Panc1 (cell line): ENCODE results near the gene CNBP. TPM values are rescaled to one million over a fixed set of nuclear protein-coding genes. Genes with fewer than 3 reads are reported as not detected.
"Not testable (repeated sequence)": the region's sequence is repeated elsewhere in the genome, so short reads cannot be mapped to it uniquely, and the experiment has no call there.

ENCODE experiments used
- ATAC-seq: fragments of 200-7000 bp; cut with Tn5 transposase; 2 replicates; pipeline ENCODE4 v1.9.1; 2020; ENCODE audit warnings: mild to moderate bottlenecking, moderate library complexity
- BruUV-seq: library from RNA; stranded (reverse); fragments of 400-500 nt; replicated peaks from 2 replicates; lab custom pipeline; 2021; lab: Mats Ljungman, UMichigan
- CTCF ChIA-PET: fragments of 300-600 bp; sonication (Branson Sonifier 250); formaldehyde crosslinking; loops from one replicate; lab custom pipeline; 2022; ENCODE audit warnings: antibody characterized with exemption; lab: Charles Lee
- POLR2A ChIA-PET: fragments of 300-600 bp; sonication (Branson Sonifier 250); formaldehyde crosslinking; loops from one replicate; lab custom pipeline; 2022; ENCODE audit warnings: antibody characterized with exemption; lab: Charles Lee
- DNase-seq: peaks from one replicate; pipeline ENCODE4 v3.0.0-alpha.2; 2010; ENCODE audit warnings: low read depth, low spot score
- H3K27ac ChIP-seq: 2 replicates; pipeline ENCODE4 v1.5.1; 2011; ENCODE audit warnings: mild to moderate bottlenecking, low read length, inconsistent platforms
- H3K27me3 ChIP-seq: fragments of 200-500 bp; sonication (Bioruptor generic); 2 replicates; pipeline ENCODE4 v1.6.0; 2014; ENCODE audit warnings: low read length, inconsistent platforms; ENCODE audit not compliant: control insufficient read depth, insufficient read depth
- H3K36me3 ChIP-seq: fragments of 200-500 bp; sonication (Bioruptor generic); 2 replicates; pipeline ENCODE4 v1.5.1; 2014; ENCODE audit warnings: inconsistent platforms, mild to moderate bottlenecking, low read length, moderate library complexity; ENCODE audit not compliant: control insufficient read depth, insufficient read depth
- H3K4me1 ChIP-seq: 2 replicates; pipeline ENCODE4 v1.5.1; 2011; ENCODE audit warnings: inconsistent platforms, mild to moderate bottlenecking, low read length, moderate library complexity; ENCODE audit not compliant: control insufficient read depth, insufficient read depth
- H3K4me3 ChIP-seq, 2 experiments: 2 replicates each; pipeline ENCODE4 v1.5.1; 2011 to 2012; ENCODE audit warnings: low read depth in 2 of 2, low read length in 2 of 2, mild to moderate bottlenecking in 2 of 2, inconsistent platforms in 1 of 2, moderate library complexity in 1 of 2
- H3K9me3 ChIP-seq: fragments of 200-500 bp; sonication (Bioruptor generic); 2 replicates; pipeline ENCODE4 v1.5.1; 2014; ENCODE audit warnings: low read depth, mild to moderate bottlenecking, inconsistent platforms, low read length, moderate library complexity; ENCODE audit not compliant: control insufficient read depth, insufficient read depth
- POLR2AphosphoS5 ChIP-seq: IDR thresholded peaks from 2 replicates; pipeline ENCODE4 v1.6.1; 2012; ENCODE audit warnings: mild to moderate bottlenecking, low read depth, low read length, moderate library complexity
- SIN3A ChIP-seq: IDR thresholded peaks from 2 replicates; pipeline ENCODE4 v1.6.1; 2012; ENCODE audit warnings: low read depth, mild to moderate bottlenecking, low read length, moderate library complexity, borderline replicate concordance; ENCODE audit not compliant: insufficient read depth
- TCF7L2 ChIP-seq: IDR thresholded peaks from 2 replicates; pipeline ENCODE4 v1.6.1; 2011; ENCODE audit warnings: mild to moderate bottlenecking, low read depth, low read length, inconsistent platforms
- in situ Hi-C: cut with HindIII; loops from 2 replicates; pipeline ENCODE4 v1.10.0; 2016; ENCODE audit warnings: low sequenced_read_pairs, low pct_unique_long_range_greater_than_20kb
- intact Hi-C: fragments of 100-400 bp; cut with micrococcal nuclease; formaldehyde crosslinking; loops from one replicate; pipeline ENCODE4 v1.10.0; 2022; ENCODE audit not compliant: unreplicated experiment
- total RNA-seq: library from RNA; stranded (reverse); gene quantifications from one replicate; pipeline ENCODE4 v1.2.1, GENCODE V29; 2021; ENCODE audit not compliant: unreplicated experiment
- TF ChIP-seq, protein P1 (sequence below): fragments of 450-650 bp; IDR thresholded peaks from 2 replicates; pipeline ENCODE4 v1.5.1; 2017; ENCODE audit warnings: mild to moderate bottlenecking
- TF ChIP-seq, protein P2 (sequence below), 2 experiments: IDR thresholded peaks; 2 replicates each; pipeline ENCODE4 v1.6.1; 2011 to 2012; ENCODE audit warnings: low read depth in 2 of 2, control low read depth in 1 of 2, low read length in 1 of 2, mild to moderate bottlenecking in 1 of 2, moderate library complexity in 1 of 2; ENCODE audit not compliant: insufficient read depth in 1 of 2

The CNBP gene
- total RNA-seq, 1 experiment from 2014 or later = 355 TPM

DNA sequence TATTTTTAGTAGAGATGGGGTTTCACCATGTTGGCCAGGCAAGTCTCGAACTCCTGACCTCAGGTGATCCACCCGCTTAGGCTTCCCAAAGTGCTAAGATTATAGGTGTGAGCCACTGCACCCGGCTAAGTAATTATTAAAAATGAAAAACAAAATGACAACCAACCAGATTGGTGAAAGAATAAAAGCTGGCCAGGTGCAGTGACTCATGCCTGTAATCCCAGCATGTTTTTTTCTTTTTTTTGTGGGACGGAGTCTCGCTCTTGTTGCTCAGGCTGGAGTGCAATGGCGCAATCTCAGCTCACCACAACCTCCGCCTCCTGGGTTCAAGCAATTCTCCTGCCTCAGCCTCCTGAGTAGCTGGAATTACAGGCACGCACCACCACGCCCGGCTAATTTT, 47.4 kb downstream of the CNBP start:
- POLR2A ChIA-PET = interaction anchor here (0.7 kb wide), 2 partner anchors 94 to 110 kb away, joined by 4 to 5 read pairs; no protein-coding TSS in a partner anchor
- H3K9me3 ChIP-seq, DNase-seq, in situ Hi-C loops, H3K4me3 ChIP-seq, BruUV-seq, ATAC-seq, H3K27ac ChIP-seq, CTCF ChIA-PET, H3K27me3 ChIP-seq, intact Hi-C loops, H3K4me1 ChIP-seq: not testable (repeated sequence)
- H3K36me3 ChIP-seq = peaks cover 14% of the 10 kb centered on the region

DNA sequence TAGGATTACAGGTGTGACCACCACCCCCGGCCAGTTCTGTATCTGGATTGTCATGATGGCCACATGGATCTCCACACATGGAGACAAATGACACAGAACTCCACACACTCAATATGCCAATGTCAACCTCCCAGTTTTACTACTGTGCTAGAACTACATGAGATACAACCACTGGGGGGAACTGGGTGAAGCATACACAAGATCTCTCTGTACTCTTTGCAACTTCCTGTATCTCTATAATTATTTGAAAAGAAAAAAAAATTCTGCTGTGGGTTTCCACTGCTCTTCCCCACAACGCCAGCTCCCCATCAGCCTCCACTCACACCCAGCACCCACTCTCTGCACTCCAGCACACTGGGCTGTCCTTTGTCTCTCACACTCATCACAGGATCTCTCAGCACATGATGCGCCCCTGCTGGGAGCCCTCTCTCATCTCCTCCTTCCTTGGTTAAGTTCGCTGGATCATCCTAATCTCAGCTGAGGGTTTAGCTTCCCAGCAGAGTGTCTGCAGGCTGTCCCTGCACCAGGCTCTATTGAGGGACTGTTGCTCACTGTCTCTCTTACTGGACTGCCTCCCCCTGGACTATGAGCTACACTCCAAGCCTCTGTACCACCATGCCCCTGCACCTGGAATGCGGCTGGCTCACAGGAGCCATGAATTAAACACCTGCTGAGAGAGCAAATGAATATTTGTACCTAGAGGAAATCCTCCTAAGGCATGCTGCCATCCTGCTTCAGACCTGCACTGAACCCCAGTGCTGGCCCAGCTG, 51.4 kb downstream of the CNBP start:
- Histone ChIP-seq H3K4me1 (no peaks in the 10 kb centered on the region), H3K9me3 (no peaks in the 10 kb centered on the region), H3K4me3 (no peak overlapping the region), H3K27me3 (no peaks in the 10 kb centered on the region), H3K27ac (no peak overlapping the region), H3K36me3 (peaks cover 11% of the 10 kb centered on the region)
- intact Hi-C loops (no loop called here), in situ Hi-C loops (no loop called here)
- 0 out of 2 replicates have a peak, but pooled peaks have one; percentile 21 for ATAC-seq
- CTCF ChIA-PET = interaction anchor here (0.5 to 1.0 kb wide), 2 partner anchors 162 to 483 kb away, joined by 3 to 6 read pairs; no protein-coding TSS in a partner anchor
- BruUV-seq = no TSS peak
- no peak for DNase-seq
- POLR2A ChIA-PET = interaction anchor here (1.0 kb wide), 1 partner anchor 12 kb away, joined by 3 read pairs; no protein-coding TSS in a partner anchor
- TF ChIP-seq POLR2AphosphoS5 = no peak
- TF ChIP-seq, protein P1, sequence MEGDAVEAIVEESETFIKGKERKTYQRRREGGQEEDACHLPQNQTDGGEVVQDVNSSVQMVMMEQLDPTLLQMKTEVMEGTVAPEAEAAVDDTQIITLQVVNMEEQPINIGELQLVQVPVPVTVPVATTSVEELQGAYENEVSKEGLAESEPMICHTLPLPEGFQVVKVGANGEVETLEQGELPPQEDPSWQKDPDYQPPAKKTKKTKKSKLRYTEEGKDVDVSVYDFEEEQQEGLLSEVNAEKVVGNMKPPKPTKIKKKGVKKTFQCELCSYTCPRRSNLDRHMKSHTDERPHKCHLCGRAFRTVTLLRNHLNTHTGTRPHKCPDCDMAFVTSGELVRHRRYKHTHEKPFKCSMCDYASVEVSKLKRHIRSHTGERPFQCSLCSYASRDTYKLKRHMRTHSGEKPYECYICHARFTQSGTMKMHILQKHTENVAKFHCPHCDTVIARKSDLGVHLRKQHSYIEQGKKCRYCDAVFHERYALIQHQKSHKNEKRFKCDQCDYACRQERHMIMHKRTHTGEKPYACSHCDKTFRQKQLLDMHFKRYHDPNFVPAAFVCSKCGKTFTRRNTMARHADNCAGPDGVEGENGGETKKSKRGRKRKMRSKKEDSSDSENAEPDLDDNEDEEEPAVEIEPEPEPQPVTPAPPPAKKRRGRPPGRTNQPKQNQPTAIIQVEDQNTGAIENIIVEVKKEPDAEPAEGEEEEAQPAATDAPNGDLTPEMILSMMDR = no peak

DNA sequence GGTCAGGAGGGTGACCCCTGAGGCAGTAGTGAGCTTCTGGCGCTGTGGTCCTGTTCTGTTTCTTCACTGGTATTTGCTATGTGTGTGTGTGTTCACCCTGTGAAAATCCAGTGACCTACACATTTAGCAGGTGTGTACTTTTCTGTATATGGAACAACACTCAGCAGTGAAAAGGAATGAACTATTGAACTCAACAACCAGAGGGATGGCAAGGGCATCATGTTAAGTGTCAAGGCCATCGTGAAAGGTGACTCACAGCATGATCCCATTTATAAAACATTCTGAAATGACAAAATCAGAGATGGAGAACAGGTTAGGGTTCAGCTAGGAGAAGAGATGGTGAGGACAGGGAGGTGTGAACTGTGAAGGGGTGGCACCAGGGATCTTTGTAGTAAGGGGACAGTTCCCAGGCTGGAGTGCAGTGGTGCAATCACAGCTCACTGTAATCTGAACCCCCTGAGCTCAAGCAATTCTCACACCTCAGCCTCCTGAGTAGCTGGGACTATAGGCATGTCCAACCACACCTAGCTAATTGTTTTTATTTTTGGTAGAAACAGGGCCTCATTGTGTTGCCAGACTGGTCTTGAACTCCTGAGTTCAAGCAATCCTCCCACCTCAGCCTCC, 52.1 kb downstream of the CNBP start:
- CTCF ChIA-PET = interaction anchor here (0.6 kb wide), 1 partner anchor 37 kb away, joined by 4 read pairs; no protein-coding TSS in a partner anchor
- POLR2A ChIA-PET = interaction anchor here (0.5 kb wide), 1 partner anchor 129 kb away, joined by 3 read pairs; no protein-coding TSS in a partner anchor
- Histone ChIP-seq H3K27me3 (no peaks in the 10 kb centered on the region), H3K36me3 (peaks cover 11% of the 10 kb centered on the region), H3K9me3 (no peaks in the 10 kb centered on the region), H3K4me1 (no peaks in the 10 kb centered on the region), H3K27ac (no peak overlapping the region), H3K4me3 (no peak overlapping the region)
- BruUV-seq = no TSS peak
- ATAC-seq (no peak), DNase-seq (no peak)
- in situ Hi-C loops (no loop called here), intact Hi-C loops (no loop called here)
- TF ChIP-seq, protein P2, sequence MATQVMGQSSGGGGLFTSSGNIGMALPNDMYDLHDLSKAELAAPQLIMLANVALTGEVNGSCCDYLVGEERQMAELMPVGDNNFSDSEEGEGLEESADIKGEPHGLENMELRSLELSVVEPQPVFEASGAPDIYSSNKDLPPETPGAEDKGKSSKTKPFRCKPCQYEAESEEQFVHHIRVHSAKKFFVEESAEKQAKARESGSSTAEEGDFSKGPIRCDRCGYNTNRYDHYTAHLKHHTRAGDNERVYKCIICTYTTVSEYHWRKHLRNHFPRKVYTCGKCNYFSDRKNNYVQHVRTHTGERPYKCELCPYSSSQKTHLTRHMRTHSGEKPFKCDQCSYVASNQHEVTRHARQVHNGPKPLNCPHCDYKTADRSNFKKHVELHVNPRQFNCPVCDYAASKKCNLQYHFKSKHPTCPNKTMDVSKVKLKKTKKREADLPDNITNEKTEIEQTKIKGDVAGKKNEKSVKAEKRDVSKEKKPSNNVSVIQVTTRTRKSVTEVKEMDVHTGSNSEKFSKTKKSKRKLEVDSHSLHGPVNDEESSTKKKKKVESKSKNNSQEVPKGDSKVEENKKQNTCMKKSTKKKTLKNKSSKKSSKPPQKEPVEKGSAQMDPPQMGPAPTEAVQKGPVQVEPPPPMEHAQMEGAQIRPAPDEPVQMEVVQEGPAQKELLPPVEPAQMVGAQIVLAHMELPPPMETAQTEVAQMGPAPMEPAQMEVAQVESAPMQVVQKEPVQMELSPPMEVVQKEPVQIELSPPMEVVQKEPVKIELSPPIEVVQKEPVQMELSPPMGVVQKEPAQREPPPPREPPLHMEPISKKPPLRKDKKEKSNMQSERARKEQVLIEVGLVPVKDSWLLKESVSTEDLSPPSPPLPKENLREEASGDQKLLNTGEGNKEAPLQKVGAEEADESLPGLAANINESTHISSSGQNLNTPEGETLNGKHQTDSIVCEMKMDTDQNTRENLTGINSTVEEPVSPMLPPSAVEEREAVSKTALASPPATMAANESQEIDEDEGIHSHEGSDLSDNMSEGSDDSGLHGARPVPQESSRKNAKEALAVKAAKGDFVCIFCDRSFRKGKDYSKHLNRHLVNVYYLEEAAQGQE (IDR thresholded peaks at IDR 0.05; ENCODE audit: insufficient read depth in 1 of 2, low read depth in 2 of 2, low read length in 1 of 2) = no peak
- TF ChIP-seq TCF7L2 (no peak), POLR2AphosphoS5 (no peak), SIN3A (no peak)
- TF ChIP-seq, protein P1 = no peak
